Stimulated activated CD4-positive, alpha-beta T cell treated with anti-CD3 and anti-CD28 coated beads, Interleukin-4, amount 100 ng/mL, for 24 hours (primary cell): Measurements from ENCODE around the gene TAP1.
"Not testable (repeated sequence)": the region's sequence is repeated elsewhere in the genome, so short reads cannot be mapped to it uniquely, and the experiment has no call there.

ENCODE experiments used
- DNase-seq: peaks from one replicate; pipeline ENCODE4 v3.0.0-alpha.2; 2020

TAP1 gene

GRCh38 chr6:32838114-32838958 lies 15.2 kb downstream of the TAP1 start, which contains the start of gene TAP2:
Gene TAP2, minus strand, starts transcription at chr6:32838739. Its CDS starts 506 bp downstream, at chr6:32838233.
- DNase-seq: peak; percentile 98

DNA sequence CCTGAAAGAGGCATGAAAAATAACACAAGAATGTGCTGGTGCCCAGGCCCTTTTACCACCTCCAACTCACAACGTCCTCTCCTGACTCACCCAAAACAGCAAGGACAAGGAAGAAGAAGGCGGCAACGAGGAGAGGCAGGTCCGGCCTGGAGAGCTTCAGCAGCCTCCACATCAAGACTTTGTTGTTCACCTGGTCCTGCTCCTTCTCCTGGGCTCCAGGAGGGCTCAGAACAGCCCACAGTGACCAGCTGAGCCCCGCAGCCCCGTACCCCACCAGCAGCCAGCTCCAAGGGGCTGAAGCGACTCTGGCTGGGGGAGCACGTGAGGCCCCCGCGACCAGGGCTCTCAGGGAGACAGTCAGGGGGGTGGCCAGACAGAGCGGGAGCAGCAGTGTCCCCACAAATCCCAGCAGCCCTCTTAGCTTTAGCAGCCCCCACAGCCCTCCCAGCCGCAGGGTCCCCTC lies 15.8 kb downstream of the TAP1 start:
- DNase-seq: no peak

GRCh38 chr6:32836873-32837272 lies 16.6 kb downstream of the TAP1 start:
- no peak for DNase-seq

GRCh38 chr6:32835167-32835893 lies 18.2 kb downstream of the TAP1 start:
- no peak for DNase-seq

DNA sequence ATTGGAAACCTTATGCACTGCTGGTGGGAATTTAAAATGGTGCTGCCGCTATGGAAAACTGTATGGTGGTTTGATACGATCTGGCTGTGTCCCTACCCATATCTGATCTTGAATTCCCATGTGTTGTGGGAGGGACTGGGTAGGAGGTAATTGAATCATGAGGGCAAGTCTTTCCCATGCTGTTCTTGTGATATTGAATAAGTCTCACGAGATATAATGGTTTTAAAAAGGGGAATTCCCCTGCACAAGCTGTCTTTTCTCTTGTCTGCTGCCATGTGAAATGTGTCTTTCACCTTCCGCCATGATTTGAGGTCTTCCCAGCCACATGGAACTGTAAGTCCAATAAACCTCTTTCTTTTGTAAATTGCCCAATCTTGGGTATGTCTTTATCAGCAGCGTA lies 19.8 kb downstream of the TAP1 start:
- no peak for DNase-seq

DNA sequence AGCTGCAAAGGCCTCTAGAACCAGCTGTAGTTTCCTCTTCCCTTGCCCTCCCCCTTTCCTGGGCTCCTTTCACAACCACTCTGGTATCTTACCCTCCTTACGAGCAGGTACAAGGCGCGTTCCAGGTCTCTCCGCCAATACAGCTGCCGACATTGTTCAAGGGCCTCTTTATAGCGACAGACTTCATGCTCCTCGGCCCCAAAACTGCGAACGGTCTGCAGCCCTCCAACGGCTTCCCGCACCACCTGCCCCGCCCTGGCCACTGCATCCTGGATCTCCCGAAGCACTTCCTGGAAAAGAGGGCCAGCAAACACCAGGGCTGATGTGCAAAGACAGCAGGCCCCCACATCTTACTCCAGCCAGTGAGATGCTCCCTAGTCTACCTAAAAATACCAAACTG lies 21.0 kb downstream of the TAP1 start:
- DNase-seq: no peak

- no peak for DNase-seq
Measured at GRCh38 chr6:32830936-32831335, 22.6 kb downstream of the TAP1 start.

DNA sequence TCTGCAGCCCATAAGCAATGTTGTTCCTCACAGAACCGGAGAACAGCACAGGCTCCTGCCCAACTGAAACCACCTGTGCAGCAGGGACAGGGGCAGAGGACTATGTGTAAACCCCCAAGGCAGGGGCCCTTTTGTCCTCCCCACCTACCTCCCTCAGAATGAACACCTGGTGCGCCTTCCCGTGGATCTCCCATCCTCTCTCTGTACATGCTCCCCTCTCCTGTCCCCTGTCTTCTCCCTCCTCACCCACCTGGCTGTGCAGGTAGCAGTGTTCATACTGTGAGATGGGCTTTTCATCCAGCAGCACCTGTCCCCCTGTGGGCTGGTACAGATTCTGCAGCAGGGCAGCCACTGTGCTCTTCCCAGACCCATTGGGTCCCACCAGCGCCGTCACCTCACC lies 23.5 kb downstream of the TAP1 start:
- DNase-seq: no peak

GRCh38 chr6:32829495-32829894 lies 24.0 kb downstream of the TAP1 start:
- no peak for DNase-seq

DNA sequence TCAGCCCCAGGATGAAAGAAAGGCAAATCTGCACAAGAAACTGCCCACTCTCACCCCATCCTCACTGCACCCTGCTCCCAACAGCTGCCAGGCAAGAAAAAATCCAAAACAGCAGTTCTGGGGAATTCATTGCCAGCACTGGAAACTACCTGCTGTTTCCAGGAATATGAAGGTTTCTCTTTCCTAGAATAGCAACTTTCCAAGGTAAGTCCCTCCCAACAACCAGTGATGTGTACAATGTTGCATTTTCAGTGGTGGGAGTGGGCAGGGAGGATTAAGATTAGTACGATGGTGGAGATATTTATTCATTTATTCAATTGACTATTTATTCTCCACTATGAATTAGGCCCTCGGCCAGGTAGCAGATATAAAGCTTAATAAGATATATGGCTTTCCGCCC lies 26.5 kb downstream of the TAP1 start:
- no peak for DNase-seq

GRCh38 chr6:32825966-32826365 lies 27.5 kb downstream of the TAP1 start:
- no peak for DNase-seq

DNA sequence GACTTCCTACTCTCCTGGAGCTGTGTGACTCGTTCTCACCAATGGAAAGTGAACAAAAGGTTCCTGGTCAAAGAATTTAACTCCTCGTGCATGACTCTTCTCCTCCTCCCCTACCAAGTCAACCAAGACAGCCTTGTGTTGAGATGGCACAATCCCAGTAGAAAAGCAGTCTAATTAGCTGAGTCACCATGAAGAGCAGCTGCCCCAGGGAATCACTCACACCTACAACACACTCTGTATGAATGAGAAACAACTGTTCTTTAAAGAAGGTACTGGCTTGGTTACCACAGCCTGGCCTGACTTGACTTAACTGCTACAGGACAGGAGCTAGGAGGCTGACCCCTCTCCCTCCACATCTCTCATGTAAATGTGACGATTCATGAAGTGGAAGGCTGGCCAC lies 33.8 kb downstream of the TAP1 start:
- DNase-seq: no peak

DNA sequence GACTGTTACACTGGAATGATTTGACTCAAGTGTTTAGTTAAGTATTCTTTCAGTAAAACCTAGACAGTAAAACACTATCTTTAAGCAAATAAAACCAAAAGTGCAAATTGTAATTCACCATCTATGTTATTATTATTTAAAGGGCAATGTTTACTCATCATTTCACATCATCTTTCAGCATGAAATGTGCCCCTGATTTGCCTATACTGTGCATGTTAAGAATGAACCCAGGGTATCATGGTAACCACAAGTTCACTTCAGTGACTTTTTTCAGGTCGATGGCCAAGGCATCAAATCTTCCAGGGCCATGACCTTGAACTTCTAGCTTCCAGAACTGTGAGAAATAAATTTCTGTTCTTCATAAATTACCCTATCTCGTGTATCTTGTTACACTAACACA lies 34.6 kb downstream of the TAP1 start:
- DNase-seq: no peak

DNA sequence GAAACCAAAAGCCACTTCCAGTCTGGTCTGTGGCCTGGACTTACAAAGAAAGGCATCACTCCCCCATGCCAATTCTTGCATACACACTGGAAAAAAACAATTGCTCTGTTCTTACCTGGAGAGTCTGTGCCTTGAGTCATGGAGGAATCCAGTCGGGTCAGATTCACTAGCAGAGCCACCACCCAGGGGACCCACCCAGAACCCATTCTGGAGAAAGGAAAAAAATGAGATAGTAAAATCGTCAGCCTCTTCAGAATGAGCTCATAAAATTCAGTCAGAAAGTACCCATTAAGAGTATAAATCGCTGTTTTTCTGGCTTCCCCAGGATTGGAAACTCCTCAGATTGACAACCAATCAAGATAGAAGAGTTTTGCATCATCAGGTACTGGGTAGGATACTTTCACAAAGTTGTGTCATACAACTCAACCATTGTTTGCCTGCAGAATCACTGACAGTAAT lies 36.7 kb downstream of the TAP1 start, which contains the start of gene HLA-DOB:
Gene HLA-DOB (minus strand): TSS at position 257 of the 459 bp plus-strand sequence. CDS start 51 bp downstream, at position 206.
- DNase-seq: no peak

DNA sequence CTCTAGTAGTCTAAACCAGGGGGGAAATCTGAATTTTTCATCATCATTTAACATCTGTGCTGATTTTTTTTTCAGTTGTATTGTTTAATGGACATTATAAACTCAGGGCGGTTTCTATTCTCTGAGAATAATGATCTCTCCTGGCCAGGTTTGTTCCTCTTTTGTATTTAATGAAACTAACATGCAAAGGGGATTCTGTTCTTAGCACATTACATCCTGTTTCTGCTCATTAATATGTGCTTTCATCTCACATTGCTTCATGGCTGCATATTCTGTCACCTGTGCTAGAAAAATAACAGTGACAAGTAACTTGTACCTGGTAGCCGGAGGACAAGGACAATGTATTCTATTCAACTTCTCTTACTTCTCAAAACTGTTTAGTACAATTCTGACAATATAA lies 37.5 kb downstream of the TAP1 start:
- no peak for DNase-seq

DNA sequence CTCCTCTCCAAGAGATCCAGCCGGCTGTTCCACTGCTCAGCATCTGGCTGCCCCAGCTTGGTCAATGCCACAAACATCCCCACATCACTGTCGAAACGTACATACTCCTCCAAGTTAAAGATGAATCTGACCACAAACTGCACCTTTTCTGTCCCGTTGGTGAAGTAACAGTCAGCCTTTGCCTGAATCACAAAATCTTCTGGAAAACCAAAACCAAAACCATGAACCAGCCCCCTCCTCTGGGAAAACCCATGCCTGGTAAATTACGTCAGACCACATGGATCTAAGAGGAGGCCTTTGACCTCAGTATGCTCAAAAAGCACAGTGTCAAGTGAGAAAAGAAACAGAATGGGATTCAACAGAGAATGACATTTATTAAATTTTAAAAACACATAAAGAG lies 38.4 kb downstream of the TAP1 start:
- no peak for DNase-seq

DNA sequence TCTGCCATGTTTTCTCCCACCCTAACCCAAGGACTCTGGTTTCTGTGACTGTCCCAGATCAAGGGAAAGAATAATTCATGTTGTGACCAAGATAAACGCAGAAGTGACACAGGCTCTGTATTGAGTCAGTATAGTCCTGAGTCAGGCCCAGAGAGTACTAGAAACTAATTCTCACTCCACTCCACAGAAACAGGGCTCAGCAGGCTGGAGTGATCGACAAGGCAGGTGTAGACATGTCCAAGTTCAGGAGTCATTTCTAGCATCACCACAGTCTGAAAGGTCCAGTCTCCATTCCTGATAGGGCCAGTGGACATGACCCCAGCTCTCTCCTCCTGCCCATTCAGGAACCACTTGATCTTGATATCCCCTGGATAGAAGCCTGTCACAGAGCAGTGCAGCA lies 39.4 kb downstream of the TAP1 start:
- DNase-seq: no peak

GRCh38 chr6:32809171-32809570 lies 44.3 kb downstream of the TAP1 start:
- no peak for DNase-seq

DNA sequence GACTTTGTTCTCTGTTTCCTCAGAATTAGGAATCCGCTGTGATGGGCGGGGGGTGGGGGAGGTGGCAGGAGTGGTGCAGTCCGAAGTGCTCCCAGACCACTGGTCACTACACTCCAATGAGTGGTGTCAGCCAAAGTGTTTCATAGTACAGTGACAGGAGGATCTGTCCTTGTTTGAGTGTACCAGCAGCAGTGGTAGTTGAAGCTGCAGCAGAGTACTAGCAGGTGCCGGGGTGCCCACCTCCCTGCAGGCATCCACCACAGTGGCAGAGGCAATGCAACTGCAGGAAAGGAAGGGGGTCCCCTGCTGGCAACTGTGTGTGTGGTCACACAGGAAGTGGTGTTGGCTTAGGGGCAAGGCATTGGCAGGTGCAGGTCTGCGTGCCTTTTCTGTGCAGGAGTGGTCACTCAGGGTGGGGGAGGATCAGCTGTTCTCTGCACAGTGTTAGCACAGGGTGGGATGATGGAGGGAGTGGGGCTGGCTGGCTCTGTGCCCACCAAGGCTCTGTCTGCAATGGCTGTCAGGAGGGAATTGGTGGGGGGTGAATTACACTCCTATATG lies 46.4 kb downstream of the TAP1 start:
- DNase-seq: no peak

GRCh38 chr6:32805404-32805803 lies 48.1 kb downstream of the TAP1 start:
- not testable (repeated sequence) for DNase-seq

- DNase-seq: no peak
Measured at GRCh38 chr6:32803416-32803815, 50.1 kb downstream of the TAP1 start.

GRCh38 chr6:32799740-32800139 lies 53.8 kb downstream of the TAP1 start:
- no peak for DNase-seq

DNA sequence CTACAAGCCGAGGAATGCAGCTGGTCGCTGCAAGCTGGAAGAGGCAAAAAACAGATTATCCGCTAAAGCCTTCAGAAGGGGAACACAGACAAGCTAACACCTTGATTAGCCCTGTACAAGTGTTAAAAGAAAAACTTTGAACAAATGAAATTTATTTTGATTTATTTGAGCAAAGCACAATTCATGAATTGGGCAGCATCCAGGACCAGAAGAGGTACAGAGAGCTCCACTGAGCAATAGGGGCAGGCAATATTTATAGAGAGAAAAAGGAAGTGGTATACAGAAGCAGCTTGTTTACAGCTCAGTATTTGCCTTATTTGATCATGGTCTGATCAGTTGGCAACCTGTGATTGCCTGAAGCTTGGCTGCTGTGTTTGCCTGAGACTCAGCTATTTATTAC lies 54.3 kb downstream of the TAP1 start:
- DNase-seq: no peak
